A172 (cell line): Measurements from ENCODE around the gene YBEY. TPM values are rescaled to one million over a fixed set of nuclear protein-coding genes. Genes with fewer than 3 reads are reported as not detected.

Source experiments
- DNase-seq: peaks from one replicate; pipeline ENCODE4 v3.0.0-alpha.2; 2015; ENCODE audit warnings: low spot score
- total RNA-seq: library from RNA; depleted of rRNA; stranded (reverse); fragments of >200 nt; shearing (Covaris generic); gene quantifications from 2 replicates; pipeline ENCODE4 v1.2.3, GENCODE V29; 2014

The YBEY gene
- total RNA-seq, 1 experiment from 2014 or later = 13.7 TPM

DNA sequence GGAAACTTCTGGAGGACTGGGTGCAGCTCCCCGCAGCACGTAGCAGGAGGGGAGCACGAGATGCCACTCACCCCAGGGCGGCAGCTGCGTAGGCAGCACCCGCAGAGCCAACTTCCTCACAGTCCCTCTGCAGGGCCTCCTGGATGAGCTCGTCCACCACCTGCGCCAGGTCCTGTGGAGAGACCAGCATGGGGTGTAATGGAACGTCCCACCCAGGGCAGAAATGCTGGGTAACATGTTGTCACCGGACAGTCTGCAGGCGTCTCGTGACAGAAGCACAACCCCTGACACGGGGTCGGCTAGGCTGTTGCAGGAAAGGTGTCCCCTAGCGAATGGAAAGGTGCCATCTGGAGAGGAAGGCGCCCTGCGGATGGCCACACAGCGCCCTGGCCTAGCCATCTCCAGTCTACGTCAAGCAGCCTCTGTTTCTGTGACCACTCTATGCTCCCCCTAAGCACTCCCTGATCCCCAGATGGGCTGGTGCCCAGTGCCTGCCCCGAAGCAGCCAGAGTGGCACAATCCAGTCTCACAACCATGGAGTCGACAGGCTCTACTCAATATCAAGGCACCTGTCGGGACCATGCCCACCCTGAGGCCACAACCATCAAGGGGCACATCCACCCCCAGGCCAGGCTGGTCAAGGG, 22.0 kb upstream of the YBEY start:
- no peak for DNase-seq

DNA sequence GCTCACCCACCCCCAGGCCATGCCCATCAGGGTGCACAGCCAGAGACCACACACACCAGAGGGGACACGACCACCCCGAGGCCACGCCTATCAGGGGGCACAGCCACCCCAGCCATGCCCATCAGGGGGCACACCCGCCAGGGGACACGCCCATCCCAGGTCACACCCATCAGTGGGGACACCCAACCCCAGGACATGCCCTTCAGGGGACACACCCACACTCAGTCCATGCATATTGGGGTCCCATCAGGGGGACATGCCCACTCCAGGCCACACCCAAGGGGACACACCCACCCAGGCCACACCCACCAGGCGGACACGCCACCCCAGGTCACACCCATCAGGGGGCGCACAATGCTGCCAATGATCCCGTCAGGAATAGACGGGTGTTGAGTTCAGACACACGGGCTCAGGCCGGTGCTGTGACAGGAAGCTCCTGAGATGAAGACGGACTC, 21.4 kb upstream of the YBEY start:
- DNase-seq = no peak

DNA sequence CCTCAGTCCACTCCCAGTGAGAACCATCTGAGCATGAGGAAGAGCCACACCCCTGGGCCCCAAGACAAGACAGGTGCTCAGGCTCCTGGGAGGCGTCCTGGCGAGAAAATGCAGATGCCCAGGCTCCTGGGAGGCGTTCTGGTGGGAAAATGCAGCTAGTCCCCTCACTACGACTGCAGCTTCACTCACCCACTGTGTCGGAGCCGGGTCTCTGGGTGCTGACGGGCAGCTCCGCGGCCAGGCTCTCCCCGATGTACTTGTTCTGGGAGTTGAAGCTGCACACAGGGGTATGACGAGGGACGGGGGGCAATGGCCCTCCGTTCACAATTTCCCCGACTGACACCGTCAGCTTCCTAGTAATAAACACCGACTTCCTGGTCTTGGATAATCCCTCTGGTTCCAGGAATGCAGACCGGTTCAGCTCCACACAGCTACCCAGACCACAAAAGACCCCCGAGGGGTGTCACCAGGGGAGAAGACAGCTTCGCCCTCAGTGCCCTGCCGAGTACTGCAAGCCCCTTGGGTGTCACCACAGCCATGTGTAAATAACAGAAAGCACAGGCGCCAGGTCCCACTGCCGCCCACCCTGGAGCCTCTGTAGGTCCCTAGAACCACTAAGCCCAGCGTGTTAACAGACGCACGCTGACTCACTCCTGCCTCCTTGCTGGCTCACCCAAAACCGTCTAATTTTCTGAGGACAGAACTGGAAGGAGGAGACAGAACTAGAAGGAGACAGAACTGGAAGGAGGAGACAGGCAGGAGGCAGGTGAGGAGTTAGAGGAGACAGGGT, 20.2 kb upstream of the YBEY start:
- no peak for DNase-seq

DNA sequence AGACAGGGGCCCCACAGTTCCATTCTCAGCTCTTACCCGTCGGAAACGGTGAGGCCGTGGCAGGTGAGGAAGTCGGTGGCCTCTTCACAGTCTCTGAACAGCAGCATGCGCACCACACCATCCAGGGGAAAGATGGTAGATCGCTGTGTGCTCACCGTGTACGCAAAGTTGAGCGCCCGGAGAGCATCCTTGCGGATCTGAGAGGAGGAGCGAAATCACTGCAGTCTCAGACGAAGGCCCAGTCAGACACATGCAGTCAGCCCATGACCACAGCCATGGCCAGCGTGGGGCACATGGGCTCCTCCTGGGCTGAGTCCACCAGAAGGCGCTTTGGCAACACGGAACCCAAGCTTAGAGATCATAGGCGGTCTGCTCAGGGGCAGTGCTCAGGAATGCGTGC, 19.2 kb upstream of the YBEY start:
- no peak for DNase-seq

DNA sequence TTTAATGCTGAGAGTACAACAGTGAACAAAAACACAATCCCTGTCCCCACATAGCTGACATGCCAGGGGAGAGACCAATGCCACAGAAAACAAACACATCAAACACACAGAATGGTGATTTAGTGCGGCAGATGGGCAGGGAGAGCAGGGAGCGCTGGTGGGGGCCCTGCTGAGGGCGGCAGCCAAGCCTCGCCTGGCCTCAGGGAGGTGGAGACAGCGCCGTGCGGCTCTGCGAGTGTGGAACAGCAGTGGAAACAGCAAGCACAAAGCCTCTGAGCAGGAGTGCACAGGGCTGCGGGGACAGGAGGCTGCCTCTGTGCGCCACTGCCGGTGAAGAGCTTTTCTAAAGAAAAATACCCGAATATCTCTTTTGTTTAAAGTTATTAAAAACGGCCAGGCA, 17.8 kb upstream of the YBEY start:
- DNase-seq = no peak

DNA sequence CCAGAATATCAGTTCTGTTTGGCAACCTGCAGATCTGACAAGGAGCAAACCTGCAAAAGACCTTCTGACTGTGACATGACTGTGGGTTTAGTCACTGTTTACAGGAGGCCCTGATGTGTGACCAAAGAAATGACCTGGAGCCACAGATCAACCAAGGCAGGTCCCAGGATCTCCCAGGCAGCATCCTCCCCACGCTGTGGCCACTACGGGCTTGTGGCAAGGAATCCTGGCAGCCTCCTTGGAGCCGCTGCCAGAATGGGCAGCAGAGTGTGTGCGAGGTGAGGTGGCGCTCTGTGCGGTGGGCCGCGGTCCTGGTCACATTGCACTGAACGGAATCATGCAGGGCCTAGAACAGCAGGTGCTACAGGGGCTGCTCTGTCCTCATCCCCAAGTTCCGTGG, 16.7 kb upstream of the YBEY start:
- peak; percentile 44 for DNase-seq

DNA sequence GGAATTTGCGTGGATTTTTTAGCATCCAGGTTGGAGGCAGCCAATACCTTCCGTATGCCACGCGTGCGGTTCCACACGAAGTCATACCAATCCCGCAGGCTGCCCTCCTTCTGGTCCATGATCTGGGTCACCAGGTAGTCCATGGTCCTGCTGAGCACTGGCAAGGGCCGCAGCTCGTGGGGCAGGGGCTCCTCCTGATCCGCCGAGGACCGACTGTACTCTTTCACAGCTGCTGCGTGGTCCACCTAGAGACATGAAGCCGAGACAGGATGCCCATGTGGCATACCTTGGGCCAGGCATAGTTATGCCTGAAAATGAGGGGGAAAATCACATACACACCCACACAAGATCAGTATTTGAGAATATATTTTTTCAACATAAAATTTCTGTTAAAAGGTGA, 12.8 kb upstream of the YBEY start:
- no peak for DNase-seq

DNA sequence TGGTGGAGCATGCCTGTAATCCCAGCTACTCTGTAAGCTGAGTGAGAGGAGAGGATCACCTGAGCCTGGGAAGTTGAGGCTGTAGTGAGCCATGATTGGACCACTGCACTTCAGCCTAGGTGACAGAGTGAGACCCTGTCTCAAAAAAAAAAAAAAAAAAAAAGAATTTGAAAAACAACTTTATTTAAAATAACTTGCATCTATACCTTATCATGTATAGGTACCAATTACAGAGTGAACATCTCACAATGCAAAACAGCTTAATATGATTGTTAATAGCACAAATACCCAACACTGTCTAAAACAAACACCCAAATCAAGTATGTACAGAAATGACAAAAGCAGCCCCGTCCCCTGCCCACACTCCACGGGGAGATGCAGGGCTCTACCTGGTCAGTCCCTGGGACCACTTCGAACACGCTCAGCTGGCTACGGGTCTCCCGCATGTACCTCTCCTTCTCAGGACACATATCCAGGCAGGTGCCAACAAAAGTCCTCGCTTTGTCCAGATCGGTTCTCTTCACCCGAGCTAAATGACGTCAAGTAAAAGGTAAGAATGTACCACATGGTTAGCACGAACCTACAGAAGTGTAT, 11.2 kb upstream of the YBEY start:
- no peak for DNase-seq

DNA sequence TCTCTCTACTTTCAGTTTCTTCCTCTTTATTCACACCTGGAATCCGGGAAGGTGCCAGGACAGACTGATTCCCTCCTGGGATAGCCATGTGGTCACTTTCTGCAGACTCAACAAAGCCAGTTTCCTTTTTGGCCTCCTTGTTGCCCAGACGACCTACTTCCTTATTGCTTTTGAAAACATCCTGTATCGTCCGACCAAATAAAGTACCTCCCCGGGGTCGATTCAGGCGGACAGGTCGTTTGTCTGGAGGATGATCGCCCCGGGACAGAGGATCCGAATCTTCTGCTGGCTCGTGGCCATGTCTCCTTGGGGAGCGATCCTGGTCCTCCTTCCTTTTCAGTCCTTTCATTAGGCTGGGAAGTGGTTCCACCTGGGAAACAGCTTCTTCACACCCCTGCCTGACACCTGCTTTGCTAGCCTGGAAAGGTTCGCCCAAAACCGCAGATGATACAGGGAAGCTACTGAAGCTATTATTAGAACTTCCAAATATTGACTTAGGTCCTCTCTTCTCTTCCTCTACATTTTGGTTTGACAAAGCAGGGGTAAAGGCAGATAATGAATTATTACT, 2.0 kb upstream of the YBEY start:
- no peak for DNase-seq

DNA sequence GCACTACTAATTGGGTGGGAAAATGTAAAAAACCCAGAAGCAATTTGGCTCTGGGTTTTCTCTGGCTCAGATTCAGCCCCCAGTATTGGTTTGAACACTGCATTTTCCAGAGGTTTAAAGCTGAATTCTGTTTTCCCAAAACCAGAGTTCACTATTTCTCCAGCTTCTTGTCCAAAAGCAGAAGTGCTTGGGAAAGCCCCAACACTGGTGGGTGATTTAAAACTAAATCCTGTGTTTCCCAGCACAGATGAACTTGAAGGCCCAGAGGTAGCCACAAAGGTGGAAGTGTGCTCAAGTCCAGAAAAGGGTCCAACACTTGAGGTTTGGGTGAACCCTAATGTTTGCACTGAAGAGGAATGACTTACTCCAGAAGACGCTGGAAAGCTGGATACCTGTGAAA, 1.4 kb upstream of the YBEY start:
- DNase-seq = no peak

DNA sequence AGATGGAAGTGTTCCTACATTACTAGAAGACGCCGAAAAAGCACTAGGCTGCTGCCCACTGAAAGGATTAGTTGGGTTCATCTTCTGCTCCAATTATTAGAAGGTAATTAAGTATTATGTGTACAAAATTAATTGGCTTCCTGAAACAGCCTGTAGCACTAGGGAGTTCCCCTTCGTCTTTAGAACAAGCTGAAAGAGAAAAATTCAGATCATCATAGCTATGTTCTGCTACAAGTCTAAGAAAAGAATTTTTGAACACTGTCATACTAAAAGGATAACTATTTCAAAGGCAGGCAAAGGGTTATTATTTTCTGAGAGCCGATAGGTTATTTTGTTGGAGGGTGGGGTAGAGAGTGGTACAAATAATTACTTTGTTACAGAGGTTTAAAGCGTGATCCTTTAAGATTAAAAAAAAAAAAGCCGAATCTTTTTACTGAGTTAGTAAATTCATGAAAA, 908 bp upstream of the YBEY start, which contains the start of gene MCM3AP:
Gene MCM3AP, minus strand, starts transcription at position 406 of the 456 bp plus-strand sequence. Its CDS starts 325 bp downstream, at position 81.
- DNase-seq = no peak

DNA sequence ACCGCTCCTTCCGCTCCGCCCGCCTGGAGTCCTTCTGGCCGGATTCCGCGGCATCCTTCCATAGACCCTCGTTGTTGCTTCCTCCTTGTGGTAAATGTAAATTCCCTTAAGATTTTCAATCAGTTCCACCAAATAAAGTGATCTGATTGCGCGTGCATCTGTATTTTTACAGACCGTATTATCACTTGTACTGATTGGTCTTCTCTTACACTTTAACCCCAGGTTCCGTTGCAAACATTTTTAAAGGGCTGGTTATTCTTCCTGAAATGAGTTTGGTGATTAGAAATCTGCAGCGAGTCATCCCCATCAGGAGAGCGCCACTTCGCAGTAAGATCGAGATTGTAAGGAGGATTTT, 483 bp downstream of the YBEY start:
- DNase-seq = no peak

DNA sequence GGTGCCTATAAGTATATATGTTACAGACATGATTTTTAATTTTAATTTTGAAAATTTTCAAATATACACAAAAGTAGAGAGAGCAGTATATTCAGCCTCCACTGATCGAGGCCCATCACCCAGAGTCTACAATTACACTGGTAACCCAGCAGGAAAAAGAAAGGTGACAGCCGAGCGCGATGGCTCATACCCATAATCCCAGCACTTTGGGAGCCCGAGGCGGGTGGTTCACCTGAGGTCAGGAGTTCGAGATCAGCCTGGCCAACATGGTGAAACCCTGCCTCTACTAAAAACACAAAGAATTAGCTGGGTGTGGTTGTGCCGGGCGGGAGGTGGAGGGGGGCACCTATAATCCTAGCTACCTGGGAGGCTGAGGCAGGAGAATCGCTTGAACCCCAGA, 1.4 kb downstream of the YBEY start:
- DNase-seq = no peak

DNA sequence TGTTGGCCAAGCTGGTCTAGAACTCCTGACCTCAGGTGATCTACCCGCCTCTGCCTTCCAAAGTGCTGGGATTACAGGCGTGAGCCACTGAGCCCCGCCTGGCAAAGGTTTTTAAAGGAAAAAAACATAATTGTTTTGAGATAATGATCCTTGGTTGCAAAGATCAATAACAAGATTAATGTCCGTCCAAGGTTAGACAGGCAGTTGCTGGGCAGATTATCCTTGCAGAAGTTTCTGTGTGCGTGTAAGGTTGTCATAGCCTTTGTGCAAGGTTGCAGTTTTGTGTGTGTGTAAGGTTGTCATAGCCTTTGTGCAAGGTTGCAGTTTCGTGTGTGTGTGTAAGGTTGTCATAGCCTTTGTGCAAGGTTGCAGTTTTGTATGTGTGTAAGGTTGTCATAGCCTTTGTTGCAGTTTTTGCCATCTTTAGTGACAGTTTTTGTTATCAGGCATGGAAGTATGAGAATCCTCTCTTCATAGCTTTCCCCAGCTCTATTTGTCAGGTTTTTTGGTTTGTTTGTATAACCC, 3.6 kb downstream of the YBEY start:
- no peak for DNase-seq

DNA sequence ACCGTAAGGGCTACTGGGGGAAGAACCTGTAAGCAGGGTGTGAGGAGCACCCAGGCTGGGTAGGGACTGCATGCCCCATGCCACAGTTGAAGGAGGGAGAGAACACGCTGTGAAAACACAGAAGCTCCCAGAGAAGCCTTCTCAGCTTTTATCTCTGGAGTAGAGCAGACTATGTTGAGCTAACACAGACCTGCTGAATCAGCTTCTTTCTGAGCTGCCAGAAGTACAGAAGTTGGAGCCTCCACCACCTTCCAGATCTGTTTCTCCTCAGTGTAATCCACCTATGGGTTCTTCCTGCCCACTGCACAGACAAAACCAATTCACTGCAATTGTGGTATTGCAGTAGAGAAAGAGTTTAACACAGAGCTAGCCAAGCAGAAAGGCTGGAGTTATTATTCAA, 5.4 kb downstream of the YBEY start:
- no peak for DNase-seq

DNA sequence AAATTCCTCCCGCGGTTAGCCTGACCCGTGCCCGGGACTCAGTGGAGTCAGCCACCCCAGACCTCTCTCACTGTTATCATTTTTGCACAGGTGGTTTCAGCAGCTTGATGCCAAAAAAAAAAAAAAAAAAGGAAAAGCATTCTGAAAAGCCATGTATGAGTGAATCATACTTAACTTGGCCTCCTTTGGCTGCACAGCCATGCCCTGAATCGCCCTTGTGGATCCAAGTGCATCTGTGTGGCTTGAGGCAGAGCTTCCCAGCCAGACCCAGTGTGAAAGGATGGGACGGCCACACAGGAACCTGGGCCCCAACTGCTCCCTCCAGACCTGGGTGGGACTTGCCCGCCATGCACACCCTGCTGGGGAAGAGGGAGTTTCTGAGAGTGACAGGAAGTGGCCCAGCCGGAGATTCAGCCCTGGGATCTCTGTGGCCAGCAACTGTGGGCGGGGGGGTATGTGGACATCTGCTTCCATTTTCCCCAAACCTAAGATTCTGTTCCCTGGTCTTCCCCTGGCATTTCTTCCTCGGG, 8.6 kb downstream of the YBEY start:
- DNase-seq = peak; percentile 86

DNA sequence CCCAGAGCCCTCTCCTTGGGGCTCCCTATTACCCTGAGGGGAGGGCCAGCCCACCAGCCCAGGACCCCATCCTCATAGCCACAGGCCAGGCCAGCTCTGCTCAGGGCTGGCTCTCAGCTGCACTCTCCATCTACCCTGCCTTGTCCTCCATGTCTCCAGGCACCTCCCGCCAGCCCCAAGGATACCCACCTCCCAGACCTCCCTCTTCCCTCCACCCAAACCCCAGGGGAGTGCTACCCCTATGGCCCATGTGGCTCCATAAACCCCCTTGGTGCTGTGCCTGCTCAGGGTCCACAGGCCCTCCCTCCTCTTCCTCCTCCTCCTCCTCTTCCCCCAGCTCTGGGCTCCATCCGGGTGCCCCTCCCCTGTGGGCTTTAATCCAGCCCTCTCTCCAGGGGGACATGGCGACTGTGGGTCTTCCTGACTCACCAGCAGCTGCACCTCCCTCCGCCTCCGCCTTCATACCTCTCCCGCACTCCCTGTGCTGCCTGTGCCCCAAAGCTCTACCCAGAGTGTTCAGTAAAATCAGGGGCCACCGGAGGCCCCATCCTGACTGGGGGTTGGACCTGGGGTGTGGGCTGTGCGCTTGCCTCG, 9.1 kb downstream of the YBEY start:
- peak; percentile 85 for DNase-seq

DNA sequence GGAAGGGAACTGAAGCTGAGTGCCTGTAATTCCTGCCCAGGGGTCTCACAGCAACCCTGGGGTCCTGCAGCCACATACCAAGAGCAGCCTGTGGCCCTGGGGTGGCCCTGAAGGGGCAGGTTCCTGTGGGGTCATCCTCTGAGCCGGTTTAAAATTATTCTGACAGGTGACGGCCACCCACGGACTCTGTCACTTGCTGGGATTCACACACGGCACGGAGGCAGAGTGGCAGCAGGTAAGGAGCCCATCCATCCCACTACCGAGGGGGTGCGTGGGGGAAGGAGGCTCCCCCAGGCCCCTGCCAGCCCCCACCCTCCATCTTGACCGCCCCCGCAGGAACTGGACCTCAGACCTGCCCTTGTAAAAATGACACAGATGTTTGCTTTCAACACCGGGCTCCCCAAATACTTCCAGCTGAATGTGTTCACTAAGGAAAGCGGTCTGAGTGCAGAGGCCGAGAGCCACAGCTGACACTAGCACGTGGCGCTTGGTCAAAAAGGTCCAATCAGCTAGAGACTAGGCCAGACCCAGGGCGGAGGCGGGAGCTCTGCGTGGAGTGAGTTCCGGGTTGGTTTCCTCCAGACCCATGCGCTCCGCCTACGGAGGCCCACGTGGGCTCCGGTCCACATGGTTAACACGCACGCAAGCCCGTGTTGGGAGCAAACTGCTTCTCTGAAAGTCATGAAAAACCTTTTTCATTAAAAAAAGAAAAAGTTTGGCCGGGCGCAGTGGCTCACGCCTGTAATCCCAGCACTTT, 10.0 kb downstream of the YBEY start:
- no peak for DNase-seq

DNA sequence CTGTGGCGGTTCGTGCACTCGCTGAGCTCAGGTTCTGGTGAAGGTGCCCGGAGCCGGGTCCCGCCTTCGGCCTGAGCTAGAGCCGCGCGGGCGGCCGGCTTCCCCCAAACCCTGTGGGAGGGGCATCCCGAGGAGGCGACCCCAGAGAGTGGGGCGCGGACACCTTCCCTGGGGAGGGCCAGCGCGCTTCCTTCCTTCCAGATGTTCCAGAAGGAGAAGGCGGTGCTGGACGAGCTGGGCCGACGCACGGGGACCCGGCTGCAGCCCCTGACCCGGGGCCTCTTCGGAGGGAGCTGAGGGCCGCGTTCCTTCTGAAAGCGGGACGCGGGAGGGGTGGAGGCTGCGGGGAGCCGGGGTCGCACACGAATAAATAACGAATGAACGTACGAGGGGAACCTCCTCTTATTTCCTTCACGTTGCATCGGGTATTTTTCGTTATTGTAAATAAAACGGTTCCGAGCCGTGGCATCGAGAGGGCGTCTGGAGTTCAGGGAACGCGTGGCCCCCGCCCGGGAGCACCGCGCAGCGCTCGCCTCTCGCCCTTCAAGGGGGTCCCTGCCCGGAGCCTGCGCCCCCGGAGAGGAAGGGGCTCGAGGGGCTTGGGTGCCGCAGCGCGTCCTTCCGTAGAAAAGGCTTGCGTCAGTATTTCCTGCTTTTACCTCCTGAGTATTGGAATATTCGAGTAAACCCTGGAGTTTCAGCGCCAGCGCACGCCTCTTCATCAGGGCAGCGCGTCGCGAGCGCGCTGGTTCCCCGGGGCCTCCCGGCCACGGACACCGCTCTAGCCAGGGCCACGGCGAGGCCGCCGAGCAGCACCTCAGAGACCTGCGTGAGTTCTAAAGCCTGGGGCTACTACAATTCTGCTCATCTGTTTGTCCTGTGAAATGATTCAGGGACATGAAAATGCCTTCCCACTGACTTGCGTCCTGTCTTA, 11.5 kb downstream of the YBEY start:
- DNase-seq = no peak

DNA sequence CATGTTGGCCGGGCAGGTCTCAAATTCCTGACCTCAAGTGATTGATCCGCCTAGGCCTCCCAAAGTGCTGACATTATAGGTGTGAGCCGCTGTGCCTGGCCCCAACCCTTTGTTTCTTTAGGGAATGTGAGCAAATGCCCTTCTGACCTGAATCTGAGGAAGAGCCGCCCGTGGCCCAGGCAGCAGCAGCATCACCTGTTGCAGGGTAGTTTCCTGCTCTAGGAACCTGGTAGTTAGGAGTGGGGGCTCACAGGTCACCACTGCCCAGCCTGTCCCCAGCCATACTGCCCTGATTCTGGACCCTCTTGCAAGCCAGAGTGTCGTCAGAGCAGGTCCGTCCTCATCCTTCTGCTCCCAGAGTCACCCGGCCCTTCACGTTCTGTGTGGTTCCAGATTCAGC, 13.0 kb downstream of the YBEY start:
- DNase-seq = no peak
